Skeletal muscle cell (primary cell): Measurements from ENCODE around the gene PPP4R2.

ENCODE experiments used
- DNase-seq: peaks from one replicate; pipeline ENCODE4 v3.0.0-alpha.2; 2010; ENCODE audit warnings: low read depth
- H3K4me3 ChIP-seq: 2 replicates; pipeline ENCODE4 v1.5.1; 2011; ENCODE audit warnings: low read depth, mild to moderate bottlenecking, control low read depth, low read length, moderate library complexity

PPP4R2 gene, protein sequence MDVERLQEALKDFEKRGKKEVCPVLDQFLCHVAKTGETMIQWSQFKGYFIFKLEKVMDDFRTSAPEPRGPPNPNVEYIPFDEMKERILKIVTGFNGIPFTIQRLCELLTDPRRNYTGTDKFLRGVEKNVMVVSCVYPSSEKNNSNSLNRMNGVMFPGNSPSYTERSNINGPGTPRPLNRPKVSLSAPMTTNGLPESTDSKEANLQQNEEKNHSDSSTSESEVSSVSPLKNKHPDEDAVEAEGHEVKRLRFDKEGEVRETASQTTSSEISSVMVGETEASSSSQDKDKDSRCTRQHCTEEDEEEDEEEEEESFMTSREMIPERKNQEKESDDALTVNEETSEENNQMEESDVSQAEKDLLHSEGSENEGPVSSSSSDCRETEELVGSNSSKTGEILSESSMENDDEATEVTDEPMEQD

DNA sequence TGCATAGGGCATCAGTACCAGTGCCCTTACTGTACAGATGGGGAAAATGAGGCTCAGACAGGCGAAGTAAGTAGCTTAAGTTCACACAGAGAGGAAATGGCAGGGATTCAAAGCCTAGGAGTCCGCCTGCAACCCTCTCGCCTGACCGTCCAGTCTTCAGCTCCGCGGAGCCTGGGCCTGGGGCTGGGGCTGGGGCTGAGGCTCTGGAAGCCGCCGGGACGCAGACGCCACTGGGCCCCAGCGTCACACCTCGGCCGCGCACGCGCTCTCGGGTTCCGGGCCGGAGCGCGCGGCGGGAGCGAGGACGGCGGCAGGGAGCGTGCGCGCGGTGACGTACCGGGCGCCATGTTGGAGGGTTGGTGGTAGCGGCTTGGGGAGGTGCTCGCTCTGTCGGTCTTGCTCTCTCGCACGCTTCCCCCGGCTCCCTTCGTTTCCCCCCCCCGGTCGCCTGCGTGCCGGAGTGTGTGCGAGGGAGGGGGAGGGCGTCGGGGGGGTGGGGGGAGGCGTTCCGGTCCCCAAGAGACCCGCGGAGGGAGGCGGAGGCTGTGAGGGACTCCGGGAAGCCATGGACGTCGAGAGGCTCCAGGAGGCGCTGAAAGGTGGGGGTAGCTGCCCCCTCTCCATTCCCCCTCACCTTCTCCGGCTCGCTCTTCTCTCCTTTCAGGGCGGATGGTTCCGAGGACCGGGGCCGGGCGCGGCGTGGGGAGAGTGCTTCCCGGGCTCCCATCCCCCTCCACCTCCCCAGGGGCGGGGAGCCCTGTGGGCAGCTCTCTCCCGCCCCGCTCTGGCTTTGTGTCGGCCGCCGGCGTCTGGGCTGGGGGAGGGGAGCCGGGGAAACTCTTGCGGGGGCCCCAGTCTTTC lies at the start of gene PPP4R2:
Gene PPP4R2 (plus strand): TSS at position 339 of the 861 bp plus-strand sequence. CDS start 227 bp downstream, at position 566.
- H3K4me3 ChIP-seq, result peak within 1 kb of the TSS; percentile 64
- DNase-seq, result peak; percentile 58

DNA sequence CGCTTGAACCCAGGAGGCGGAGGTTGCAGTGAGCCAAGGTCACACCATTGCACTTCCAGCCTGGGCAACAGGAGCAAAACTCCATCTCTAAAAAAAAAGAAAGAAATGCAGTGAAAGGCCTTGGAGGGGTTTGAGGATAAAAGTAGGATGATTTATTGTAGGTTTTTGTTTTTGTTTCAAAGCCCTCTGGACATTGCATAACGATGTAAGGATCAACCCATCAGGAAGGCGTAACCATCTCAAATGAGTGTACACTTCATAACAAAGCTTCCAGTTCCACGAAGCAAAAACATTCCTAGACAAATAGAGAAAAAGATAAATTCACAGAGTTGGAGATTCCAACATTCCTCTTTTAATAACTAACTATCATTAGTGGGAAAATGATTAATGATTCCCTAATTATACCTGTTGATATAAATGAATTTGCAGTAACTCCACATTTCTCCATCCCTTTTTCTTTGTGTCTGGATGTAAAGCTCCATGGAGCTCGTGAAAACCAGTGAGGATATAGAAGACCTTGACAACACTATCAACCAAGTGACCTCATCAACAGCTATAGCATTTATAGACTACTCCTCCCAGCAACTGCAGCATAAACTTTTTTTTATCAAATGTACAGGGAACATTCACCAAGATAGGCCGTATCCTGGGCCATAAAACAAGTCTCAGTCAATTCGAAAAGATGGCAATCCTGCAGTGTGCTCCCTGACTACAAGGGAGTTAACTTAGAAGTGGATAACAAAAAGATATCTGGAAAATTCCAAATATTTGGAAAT lies 48.7 kb upstream of the PPP4R2 start:
- no peak overlapping the region for H3K4me3 ChIP-seq
- no peak for DNase-seq

DNA sequence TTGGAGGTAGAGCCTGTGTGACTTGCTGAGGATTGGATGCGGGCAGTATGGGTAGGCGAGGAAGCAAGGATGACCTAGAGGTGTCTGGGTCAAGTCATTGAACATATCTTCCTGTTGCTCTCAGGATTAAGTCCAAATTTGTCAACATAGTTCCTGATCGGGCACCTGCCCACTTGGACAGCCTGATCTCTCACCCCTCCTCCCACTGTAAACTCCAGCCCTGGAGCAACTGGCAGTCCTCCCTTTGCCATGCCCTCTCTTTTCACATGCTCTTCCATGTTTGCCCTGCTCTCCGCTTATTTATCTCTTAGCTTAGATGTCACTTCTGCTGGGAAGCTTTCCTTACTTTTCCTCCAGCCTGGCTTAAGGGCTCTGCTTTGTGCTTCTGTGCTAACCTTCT lies 47.6 kb upstream of the PPP4R2 start:
- H3K4me3 ChIP-seq, result no peak overlapping the region
- DNase-seq, result no peak

DNA sequence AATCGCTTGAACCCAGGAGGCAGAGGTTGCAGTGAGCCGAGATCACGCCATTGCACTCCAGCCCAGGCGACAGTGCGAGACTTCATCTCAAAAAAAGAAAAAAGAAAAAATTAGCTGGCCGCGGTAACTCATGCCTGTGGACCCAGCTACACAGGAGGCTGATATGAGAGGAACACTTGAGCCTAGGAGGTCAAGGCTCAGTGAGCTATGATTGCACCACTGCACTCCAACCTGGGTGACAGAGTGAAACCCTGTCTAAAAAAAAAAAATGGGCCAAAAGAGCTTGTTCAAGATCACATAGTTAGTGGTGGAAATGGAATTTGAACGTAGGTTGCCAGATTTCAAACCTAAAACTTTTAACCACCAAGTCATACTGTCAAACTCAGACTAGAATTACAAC lies 46.2 kb upstream of the PPP4R2 start:
- no peak overlapping the region for H3K4me3 ChIP-seq
- DNase-seq, result no peak

DNA sequence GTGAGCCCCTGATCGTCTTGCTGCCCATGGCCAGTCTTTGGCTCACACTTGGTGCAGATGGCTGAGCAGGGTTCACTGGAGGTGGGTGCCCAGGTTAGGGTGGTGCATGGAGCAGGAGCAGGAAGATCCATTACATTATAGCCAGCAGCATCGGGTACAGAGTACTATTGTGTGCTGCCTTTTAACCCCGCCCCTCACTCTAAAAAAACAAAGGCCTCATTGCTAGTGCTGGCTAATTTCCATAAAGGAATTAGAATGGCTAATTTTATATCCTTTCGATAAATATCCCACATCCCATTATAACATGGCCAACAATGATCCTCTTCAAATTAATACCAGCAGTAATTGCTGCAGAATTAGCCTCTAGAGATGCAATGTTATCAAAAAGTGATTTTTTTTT lies 45.8 kb upstream of the PPP4R2 start:
- no peak for DNase-seq
- no peak overlapping the region for H3K4me3 ChIP-seq

DNA sequence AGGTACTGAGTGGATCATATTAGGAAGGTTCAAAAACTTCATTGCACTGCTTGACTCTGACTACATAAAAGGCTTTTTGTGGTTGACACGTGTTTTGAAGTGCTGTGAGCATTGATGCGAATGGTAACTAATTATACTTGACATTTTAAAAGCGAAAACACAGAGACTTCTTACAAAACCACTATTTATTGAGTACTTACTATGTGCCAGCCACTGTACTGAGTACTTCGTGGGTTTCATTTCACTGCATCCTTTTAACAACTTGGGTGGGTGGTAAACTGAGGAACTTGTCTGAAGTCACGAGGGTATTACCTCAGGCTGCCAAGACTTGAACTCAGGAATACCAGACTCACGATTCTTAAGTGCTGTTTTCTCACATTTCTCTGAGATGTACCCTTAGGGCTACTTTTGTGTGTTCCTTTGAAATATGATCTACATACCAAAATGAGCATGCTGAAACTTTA lies 45.3 kb upstream of the PPP4R2 start:
- H3K4me3 ChIP-seq, result no peak overlapping the region
- no peak for DNase-seq

DNA sequence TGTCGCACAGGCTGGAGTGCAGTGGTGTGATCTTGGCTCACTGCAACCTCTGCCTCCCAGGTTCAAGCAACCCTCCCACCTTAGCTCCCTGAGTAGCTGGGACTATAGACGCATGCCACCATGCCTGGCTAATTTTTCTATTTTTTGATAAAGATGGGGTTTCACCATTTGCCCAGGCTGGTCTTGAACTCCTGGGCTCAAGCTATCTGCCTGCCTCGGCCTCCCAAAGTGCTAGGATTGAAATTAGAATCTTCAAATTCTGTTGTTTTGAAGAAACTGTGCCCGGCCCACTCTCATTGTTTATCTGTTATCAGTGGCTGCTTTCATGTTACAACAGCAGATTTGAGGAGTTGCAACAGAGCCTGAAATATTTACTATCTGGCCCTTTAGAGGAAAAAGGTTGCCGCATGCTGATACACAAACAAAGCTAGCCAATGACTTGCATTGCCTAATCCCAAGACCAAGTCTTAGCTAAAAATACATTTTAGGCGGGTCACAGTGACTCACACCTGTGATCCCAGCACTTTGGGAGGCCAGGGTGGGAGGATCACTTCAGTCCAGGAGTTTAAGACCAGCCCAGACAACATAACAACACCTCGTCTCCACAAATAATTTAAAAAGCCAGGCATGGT lies 43.2 kb upstream of the PPP4R2 start:
- no peak overlapping the region for H3K4me3 ChIP-seq
- no peak for DNase-seq

DNA sequence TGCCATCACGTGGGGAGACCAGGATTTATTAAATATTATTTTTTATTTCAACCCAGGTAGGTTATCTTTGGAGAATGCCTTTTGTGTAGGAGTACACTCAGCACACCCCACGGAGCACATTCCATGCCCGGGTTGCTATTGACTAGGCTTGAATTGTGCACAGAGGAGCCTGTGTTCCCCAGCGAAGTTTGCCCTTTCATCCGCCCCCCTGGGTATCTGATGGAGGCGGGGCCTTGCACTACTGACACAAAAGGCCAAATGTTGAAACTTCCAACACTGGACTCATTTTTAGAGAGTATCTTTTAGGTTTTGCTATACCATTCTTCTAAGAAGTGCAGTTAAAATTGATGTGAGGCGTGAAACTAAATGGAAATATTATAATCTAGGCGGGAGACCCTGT lies 39.3 kb upstream of the PPP4R2 start:
- DNase-seq, result no peak
- H3K4me3 ChIP-seq, result no peak overlapping the region

DNA sequence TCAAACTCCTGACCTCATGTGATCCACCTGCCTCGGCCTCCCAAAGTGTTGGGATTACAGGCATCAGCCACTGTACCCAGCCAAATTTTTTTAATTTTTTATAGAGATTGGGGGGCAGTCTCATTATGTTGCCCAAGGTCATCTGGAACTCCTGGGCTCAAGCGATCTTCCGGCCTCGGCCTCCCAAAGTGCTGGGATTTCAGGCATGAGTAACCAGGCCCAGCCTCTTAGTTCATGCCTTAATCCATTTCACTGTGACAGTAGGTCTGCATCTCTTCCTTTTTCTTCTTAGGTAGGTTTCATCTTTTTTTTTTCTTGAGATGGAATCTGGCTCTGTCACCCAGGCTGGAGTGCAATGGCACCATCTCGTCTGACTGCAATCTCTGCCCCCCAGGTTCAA lies 37.3 kb upstream of the PPP4R2 start:
- no peak for DNase-seq
- no peak overlapping the region for H3K4me3 ChIP-seq

DNA sequence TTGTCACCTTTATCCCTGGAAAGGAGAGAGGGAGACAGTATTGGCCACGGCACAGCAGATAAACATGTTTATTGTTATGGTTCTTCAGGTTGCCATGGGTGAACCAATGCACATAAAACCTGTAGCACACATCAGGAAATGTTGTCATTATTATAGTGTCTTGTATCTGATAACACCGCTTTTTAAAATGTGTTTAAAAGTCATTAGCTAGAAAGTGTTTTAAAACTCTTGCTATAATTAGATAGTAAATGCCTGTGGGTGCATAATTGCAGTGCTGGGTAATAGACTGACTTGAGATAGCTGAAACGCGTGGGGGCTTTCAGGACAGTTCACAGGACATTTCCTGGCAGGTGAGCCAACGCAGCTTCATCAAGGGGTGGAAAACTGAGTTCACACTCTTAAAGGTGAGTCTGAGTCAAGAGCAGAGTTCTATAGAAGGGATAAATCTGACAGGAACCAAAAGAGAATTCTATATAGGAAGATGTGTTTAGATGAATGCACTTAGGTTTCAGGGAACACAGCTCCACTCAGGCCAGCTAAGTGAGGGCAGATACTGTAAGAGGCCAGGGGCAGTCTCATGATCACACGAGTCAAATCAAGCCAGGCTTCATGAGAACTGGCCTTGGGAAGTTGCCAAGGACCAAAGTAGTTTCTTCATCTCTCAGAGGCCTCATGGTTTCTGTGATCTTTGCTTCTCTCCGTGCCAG lies 35.6 kb upstream of the PPP4R2 start:
- peak; percentile 60 for DNase-seq
- H3K4me3 ChIP-seq, result no peak overlapping the region

DNA sequence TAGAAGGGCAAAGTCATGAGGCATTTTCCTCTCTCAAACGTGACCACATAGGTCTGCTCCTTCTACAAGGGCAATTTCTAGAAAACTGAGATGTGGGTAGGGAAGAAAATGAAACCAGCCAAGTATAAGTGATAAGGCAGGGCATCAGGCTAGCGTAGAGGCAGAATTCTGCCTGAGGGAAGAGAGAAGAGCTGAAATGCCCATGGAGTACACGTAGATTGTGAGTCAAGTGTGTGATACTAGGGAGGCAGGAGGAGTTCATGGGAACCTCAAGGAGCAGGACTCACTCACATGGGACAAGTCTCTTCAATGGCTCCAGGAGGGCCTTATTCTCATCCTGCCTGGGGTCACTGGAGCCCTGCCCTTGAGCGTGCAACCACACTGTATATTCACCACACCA lies 34.9 kb upstream of the PPP4R2 start:
- H3K4me3 ChIP-seq, result no peak overlapping the region
- no peak for DNase-seq

DNA sequence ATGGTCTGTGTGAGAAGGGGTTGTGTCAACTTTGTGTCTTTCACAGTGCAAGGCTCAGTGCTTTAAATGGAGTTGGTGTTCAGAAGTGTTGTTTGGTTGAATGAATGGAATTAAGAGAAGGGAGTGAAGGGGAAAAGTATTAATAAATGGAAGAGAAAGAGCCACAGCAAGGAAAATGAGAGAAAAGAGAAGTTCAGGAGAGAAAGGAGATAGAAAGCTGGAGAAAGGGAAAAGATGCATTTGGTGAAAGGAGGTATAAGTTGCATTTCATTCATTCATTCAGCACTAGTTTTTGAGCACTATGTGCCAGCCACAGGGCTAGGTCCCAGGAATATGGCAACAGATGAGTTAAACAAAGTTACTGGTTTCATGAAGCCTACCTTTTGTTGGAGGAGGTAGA lies 34.3 kb upstream of the PPP4R2 start:
- no peak for DNase-seq
- H3K4me3 ChIP-seq, result no peak overlapping the region

DNA sequence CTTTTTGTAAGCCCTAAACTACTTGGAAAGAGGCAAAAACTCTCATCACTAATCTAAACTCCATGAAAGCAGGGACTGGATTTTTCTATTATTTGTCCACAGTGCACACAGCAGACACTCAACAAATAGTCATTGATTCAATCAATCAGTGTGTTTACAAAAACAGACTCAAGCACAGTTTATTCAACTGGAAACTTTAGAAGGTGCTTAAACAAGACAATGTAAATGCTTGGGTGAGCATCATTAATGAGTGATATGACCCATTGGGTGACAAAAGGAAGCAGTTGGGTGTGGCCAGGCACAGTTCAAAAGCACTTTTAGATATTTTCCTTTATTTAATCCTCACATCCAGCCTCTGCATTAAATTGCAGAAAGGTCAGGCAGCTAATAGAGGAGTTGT lies 32.0 kb upstream of the PPP4R2 start:
- DNase-seq, result no peak
- no peak overlapping the region for H3K4me3 ChIP-seq

DNA sequence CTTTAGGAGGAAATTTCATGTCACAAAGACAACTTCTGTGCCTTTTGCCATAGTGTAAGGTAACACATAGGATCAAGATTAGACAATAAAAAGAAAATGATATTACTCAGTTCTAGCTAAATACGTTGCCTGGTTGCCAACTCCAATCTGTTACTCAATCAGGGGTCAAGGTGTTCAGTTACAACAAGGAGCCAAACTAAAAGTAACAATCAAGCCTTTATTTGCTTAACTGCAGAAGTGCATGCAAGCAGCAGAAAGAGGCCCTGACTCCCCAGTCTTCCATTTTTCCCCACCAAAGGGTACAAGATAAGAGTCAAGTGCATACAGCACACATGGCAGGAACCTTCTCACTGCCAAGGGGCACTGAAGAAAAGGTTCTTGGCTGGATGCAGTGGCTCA lies 28.3 kb upstream of the PPP4R2 start:
- no peak for DNase-seq

DNA sequence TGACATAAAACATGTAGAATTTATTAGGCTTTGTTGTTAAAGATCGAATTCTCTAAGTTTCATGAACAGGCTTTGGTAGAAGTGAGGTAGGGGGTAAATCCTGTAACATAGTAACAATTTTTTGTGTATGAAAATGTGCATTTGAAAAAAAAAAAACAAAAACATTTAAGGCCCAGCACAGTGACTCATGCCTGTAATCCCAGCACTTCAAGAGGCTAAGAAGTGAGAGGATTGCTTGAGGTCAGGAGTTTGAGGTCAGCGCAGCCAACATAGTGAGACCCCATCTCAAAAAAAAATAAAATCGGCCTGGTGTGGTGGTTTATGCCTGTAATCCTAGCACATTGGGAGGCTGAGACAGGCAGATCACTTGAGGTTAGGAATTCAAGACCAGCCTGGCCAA lies 26.8 kb upstream of the PPP4R2 start:
- H3K4me3 ChIP-seq, result no peak overlapping the region
- DNase-seq, result no peak

More for the DNA sequence above, 28.3 kb upstream of the PPP4R2 start:
- no peak overlapping the region for H3K4me3 ChIP-seq

DNA sequence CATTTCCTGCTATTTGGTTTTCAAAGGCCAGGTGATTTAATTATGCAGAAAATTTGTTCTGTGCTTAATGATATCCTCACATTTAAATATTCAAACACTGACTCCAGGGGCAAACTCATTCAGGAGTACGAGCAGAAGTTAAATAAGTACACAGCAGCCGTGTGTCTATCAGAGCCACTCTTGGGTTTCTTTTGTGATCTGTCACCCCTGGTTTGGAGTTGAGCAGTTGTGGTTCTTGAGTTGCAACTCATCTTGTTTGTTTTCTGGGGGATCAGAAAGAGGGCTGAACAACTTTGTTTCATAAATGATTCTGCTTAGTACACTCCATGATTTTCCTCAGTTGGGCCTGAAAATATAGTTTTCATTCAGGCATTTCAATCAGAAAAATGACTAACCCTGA lies 25.7 kb upstream of the PPP4R2 start:
- H3K4me3 ChIP-seq, result no peak overlapping the region
- DNase-seq, result no peak

DNA sequence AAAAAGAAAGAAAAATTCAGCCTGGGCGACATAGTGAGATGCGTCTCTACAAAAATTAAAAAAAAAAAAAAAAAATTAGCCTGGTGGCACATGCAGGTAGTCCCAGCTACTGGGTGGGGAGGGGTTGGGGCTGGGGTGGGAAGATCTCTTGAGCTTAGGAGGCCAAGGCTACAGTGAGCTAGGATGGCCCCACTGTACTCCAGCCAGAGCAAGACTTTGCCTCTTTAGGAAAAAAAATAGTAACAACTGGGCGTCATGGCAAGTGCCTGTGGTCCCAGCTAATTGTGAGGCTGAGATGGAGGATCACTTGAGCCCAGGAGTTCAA lies 23.9 kb upstream of the PPP4R2 start:
- H3K4me3 ChIP-seq, result no peak overlapping the region
- no peak for DNase-seq

DNA sequence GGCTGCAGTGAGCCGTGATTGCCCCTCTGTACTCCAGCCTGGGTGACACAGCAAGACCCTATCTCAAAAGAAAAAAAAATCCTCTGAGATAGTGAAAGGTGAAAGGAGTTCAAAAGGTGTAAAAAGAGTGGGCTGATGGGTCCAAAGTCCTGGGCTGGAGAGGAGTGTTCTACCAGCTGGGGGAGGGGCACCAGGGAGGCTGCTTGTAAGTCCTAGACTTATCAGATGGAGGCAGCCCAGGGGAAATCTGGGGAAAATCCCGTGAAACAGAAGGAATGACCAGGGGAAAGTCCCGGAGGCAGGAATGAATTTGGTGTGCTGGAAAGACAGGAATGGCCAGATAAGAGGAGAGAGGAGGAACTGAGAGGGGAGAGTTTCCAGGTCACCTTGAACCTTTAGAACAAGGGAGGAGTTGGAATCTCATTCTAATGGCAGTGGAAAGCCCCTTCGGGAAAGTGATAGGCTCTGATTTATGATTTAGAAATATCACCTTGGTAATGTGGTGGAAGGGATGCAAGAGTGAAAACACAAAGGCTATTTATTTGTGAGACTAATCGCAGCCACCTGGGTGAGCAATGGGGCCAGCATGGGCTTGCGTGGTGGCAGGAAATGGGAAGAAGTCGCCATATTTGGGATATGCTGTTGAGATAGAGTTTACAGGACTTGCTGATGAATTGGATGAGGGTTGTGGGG lies 23.4 kb upstream of the PPP4R2 start:
- no peak overlapping the region for H3K4me3 ChIP-seq
- no peak for DNase-seq
